Natural killer cell (primary cell): Measurements from ENCODE around the gene CCDC33. TPM values are rescaled to one million over a fixed set of nuclear protein-coding genes. Genes with fewer than 3 reads are reported as not detected.

Source experiments
- ATAC-seq, 3 donors: fragments of 150-1000 bp in 2 of 3; fragments of 200-7000 bp in 1 of 3; cut with Tn5 transposase; 1 replicate in 1 of 3; 2 replicates in 2 of 3; pipeline ENCODE4 v1.10.0; 2021; ENCODE audit warnings: mild to moderate bottlenecking in 2 of 3, moderate library complexity in 2 of 3
- DNase-seq, 2 donors: peaks; one replicate each; pipeline versions ENCODE4 v3.0.0 to v3.0.0-alpha.2; 2013 to 2021; ENCODE audit warnings: mixed read lengths in 1 of 2
- H3K27ac ChIP-seq: one replicate; pipeline ENCODE4 v1.5.1; 2013; ENCODE audit warnings: mild to moderate bottlenecking, low read length
- H3K27me3 ChIP-seq: one replicate; pipeline ENCODE4 v1.6.1; 2013; ENCODE audit warnings: low read length; ENCODE audit not compliant: control insufficient read depth, insufficient read depth
- H3K36me3 ChIP-seq: one replicate; pipeline ENCODE4 v1.6.1; 2013; ENCODE audit warnings: low read length; ENCODE audit not compliant: control insufficient read depth, insufficient read depth
- H3K4me1 ChIP-seq: one replicate; pipeline ENCODE4 v1.6.1; 2013; ENCODE audit warnings: low read length; ENCODE audit not compliant: control insufficient read depth, insufficient read depth
- H3K4me3 ChIP-seq: one replicate; pipeline ENCODE4 v1.5.1; 2013; ENCODE audit warnings: low read length
- H3K9me3 ChIP-seq: one replicate; pipeline ENCODE4 v1.6.1; 2013; ENCODE audit warnings: low read length; ENCODE audit not compliant: control insufficient read depth, insufficient read depth
- H3K27ac Mint-ChIP-seq, 2 donors: one replicate each; pipeline ENCODE4 v1.8.0; 2022; ENCODE audit warnings: mild to moderate bottlenecking in 2 of 2, mixed read lengths in 2 of 2, moderate library complexity in 1 of 2
- H3K27me3 Mint-ChIP-seq, 2 donors: one replicate each; pipeline ENCODE4 v1.8.0; 2022; ENCODE audit warnings: low read depth in 2 of 2, mixed read lengths in 2 of 2
- H3K36me3 Mint-ChIP-seq: one replicate; pipeline ENCODE4 v1.8.0; 2022; ENCODE audit warnings: mixed read lengths
- H3K4me1 Mint-ChIP-seq, 2 donors: one replicate each; pipeline ENCODE4 v1.8.0; 2022; ENCODE audit warnings: mixed read lengths in 2 of 2
- H3K4me3 Mint-ChIP-seq: one replicate; pipeline ENCODE4 v1.8.0; 2022; ENCODE audit warnings: mild to moderate bottlenecking, moderate library complexity, mixed read lengths
- H3K9me3 Mint-ChIP-seq, 2 donors: one replicate each; pipeline ENCODE4 v1.8.0; 2022; ENCODE audit warnings: mixed read lengths in 2 of 2
- WGBS: methylation state at CpG from one replicate; pipeline ENCODE4 v1.1.7; 2013; ENCODE audit warnings: missing lambda C conversion rate; ENCODE audit not compliant: insufficient coverage; 5-methylcytosine and 5-hydroxymethylcytosine counted together
- intact Hi-C: fragments of 100-400 bp; cut with micrococcal nuclease; formaldehyde crosslinking; loops from one replicate; pipeline ENCODE4 v1.14.2; 2022
- total RNA-seq, 4 donors: library from RNA; stranded (reverse); fragments of 120-200 nt in 1 of 4; gene quantifications; one replicate each; pipeline versions ENCODE4 v1.2.3 to v1.2.4, GENCODE V29; 2013 to 2022
- TF ChIP-seq, protein P1 (sequence below): fragments of 200-600 bp; IDR thresholded peaks from one replicate; pipeline ENCODE4 v1.8.0; 2022; ENCODE audit warnings: antibody characterized with exemption

CCDC33 gene
- total RNA-seq, 3 donors from 2014 or later (not counting 1 experiment from before 2014, with no cell fraction given): not detected

DNA sequence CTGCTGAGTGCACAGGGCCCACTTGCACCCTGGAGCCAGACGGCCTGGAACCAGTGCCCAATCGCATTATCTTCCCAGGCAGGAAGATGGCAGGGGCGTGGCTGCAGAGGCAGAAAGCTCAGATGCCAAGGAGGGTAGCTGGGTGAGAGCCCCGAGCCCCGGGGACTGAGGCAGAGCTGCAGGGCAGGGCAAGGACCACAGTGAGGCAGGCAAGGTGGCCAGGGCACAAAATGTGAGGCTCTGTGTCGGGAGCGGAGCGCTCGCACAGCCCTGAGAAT, 1.6 kb upstream of the CCDC33 start:
- Histone ChIP-seq H3K9me3 (no peaks in the 10 kb centered on the region), H3K4me1 (no peaks in the 10 kb centered on the region), H3K4me3 (no peak overlapping the region), H3K36me3 (no peaks in the 10 kb centered on the region), H3K27ac (no peak overlapping the region), H3K27me3 (no peaks in the 10 kb centered on the region)
- TF ChIP-seq, protein P1, sequence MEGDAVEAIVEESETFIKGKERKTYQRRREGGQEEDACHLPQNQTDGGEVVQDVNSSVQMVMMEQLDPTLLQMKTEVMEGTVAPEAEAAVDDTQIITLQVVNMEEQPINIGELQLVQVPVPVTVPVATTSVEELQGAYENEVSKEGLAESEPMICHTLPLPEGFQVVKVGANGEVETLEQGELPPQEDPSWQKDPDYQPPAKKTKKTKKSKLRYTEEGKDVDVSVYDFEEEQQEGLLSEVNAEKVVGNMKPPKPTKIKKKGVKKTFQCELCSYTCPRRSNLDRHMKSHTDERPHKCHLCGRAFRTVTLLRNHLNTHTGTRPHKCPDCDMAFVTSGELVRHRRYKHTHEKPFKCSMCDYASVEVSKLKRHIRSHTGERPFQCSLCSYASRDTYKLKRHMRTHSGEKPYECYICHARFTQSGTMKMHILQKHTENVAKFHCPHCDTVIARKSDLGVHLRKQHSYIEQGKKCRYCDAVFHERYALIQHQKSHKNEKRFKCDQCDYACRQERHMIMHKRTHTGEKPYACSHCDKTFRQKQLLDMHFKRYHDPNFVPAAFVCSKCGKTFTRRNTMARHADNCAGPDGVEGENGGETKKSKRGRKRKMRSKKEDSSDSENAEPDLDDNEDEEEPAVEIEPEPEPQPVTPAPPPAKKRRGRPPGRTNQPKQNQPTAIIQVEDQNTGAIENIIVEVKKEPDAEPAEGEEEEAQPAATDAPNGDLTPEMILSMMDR: no peak
- no peak for ATAC-seq
- Mint-ChIP-seq H3K9me3 (no peaks in the 10 kb centered on the region), H3K4me3 (no peak overlapping the region), H3K27ac (no peak overlapping the region), H3K36me3 (no peaks in the 10 kb centered on the region), H3K27me3 (peaks cover 5 to 7% of the 10 kb centered on the region in 2 donors), H3K4me1 (no peaks in the 10 kb centered on the region)
- DNase-seq: no peak
- intact Hi-C loops: no loop called here
- WGBS: 90% methylated on average over 9 of the region's 9 CpGs

DNA sequence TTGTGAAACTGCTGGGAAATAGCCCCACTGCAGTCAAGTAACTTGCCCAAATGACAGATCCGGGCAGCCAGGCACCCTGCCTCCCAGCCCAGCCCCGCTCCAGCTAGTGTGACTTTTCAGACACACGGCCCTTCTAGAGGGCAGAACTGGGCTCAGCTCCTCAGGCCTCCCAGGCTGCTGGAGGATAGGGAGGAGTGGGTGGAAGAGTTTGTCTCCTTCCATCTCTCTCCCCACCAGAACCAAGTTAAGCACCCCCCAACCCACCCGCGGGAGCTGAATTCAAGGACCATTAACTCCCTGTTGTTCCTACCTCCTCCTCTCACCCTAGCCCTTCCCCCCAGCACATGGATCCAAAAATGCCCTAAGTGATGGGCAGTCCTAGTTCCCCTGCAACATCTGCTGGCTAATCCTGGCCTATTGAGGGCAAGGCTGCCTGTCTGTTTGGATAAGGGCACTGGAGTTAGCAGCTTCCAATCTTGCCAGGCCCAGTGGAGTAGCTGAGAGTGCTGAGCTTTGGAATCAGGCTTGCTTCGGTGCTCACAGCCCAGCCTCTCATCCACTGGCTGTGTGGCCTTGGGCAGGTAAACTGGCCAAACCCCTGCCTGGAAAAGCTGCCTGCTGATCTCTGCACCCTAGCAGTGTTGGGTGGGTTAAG, 3.1 kb downstream of the CCDC33 start:
- DNase-seq (no peak), ATAC-seq (no peak)
- Histone ChIP-seq H3K36me3 (no peaks in the 10 kb centered on the region), H3K4me1 (no peaks in the 10 kb centered on the region), H3K9me3 (no peaks in the 10 kb centered on the region), H3K27me3 (no peaks in the 10 kb centered on the region), H3K4me3 (no peak overlapping the region), H3K27ac (no peak overlapping the region)
- no peaks in the 10 kb centered on the region for H3K9me3 Mint-ChIP-seq
- TF ChIP-seq, protein P1: no peak
- WGBS: 79% methylated on average over 5 of the region's 6 CpGs
- H3K27ac Mint-ChIP-seq: no peak overlapping the region
- H3K4me1 Mint-ChIP-seq: no peaks in the 10 kb centered on the region
- H3K36me3 Mint-ChIP-seq: no peaks in the 10 kb centered on the region
- peaks cover 0 to 20% of the 10 kb centered on the region in 2 donors for H3K27me3 Mint-ChIP-seq
- intact Hi-C loops: no loop called here
- no peak overlapping the region for H3K4me3 Mint-ChIP-seq

DNA sequence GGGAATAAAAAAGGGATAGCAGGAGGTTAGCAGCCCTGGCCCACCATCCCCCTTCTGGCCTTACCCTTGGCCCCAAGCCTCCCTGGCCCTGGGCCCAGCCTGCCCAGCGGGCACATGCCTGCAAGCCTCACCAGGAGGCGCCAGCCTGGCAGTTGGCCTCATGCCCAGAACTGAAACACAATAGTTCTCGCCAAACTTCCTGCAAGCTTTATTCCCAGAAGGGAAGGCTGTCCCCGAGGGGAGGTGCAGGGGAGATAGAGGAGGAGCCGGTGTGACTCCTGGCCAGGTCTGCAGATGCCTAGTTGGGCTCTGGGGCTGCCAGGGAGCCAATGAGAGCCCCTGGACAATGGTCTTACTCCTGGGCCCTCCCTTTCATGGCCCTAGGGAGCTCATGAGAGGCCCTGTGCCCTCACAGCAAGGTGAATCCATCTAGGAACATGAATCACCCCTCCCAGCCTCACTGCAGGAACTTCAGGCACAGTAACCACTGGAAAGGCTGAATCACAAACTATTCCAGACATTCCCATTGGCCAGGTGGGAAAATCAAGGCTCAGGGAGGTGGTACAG, 4.0 kb downstream of the CCDC33 start:
- Histone ChIP-seq H3K4me1 (no peaks in the 10 kb centered on the region), H3K36me3 (no peaks in the 10 kb centered on the region), H3K27me3 (peaks cover 4% of the 10 kb centered on the region), H3K9me3 (no peaks in the 10 kb centered on the region), H3K27ac (no peak overlapping the region), H3K4me3 (no peak overlapping the region)
- TF ChIP-seq, protein P1: no peak
- H3K27ac Mint-ChIP-seq: no peak overlapping the region
- H3K36me3 Mint-ChIP-seq: no peaks in the 10 kb centered on the region
- DNase-seq: no peak
- no peaks in the 10 kb centered on the region for H3K9me3 Mint-ChIP-seq
- no peak for ATAC-seq
- H3K27me3 Mint-ChIP-seq: peaks cover 7 to 24% of the 10 kb centered on the region in 2 donors
- no peak overlapping the region for H3K4me3 Mint-ChIP-seq
- intact Hi-C loops: no loop called here
- H3K4me1 Mint-ChIP-seq: peaks cover 0 to 7% of the 10 kb centered on the region in 2 donors
- 16% methylated on average over 5 of the region's 5 CpGs for WGBS
